GM18867 (cell line): ENCODE data around the gene REEP3.

ENCODE experiments used
- ATAC-seq: cut with Tn5 transposase; IDR thresholded peaks from one replicate; pipeline ENCODE4 v1.9.1; 2021; ENCODE audit warnings: mild to moderate bottlenecking, moderate library complexity; ENCODE audit not compliant: unreplicated experiment

Gene REEP3

DNA sequence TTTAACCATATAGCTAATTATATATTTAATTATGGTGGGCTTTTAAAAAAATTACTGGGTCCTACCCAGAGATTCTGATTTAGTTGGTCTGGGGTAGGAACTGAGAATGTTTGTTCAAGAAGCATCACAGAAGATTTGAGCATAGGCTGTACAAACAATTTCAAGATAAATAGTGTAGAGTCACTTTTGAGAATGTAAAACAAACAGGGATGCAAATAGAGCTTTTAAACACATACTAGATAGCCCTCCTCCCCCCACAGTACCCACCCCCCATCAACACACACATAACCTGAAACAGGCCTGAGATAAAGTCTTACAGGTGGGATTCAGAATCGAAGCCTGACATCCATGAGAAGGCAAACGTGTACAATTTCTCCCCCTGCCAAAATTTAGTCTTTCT lies 15.6 kb upstream of the REEP3 start:
- no peak for ATAC-seq

DNA sequence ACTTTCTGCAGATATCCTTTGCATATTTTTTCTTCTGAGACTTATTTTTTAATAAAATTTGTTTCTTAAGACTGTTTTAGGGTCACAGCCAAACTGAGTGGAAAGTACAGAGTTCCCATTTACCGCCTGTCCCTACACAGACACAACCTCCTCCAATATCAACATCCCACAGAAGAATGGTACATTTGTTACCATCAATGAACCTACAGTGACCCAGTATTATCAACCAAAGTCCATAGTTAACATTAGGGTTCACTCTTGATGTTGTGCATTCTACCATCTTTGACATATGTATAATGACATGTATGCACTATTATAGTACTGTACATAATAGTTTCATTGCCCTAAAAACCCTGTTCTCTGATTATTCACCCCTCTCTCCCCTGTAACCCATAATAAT lies 14.6 kb upstream of the REEP3 start:
- ATAC-seq, result no peak

DNA sequence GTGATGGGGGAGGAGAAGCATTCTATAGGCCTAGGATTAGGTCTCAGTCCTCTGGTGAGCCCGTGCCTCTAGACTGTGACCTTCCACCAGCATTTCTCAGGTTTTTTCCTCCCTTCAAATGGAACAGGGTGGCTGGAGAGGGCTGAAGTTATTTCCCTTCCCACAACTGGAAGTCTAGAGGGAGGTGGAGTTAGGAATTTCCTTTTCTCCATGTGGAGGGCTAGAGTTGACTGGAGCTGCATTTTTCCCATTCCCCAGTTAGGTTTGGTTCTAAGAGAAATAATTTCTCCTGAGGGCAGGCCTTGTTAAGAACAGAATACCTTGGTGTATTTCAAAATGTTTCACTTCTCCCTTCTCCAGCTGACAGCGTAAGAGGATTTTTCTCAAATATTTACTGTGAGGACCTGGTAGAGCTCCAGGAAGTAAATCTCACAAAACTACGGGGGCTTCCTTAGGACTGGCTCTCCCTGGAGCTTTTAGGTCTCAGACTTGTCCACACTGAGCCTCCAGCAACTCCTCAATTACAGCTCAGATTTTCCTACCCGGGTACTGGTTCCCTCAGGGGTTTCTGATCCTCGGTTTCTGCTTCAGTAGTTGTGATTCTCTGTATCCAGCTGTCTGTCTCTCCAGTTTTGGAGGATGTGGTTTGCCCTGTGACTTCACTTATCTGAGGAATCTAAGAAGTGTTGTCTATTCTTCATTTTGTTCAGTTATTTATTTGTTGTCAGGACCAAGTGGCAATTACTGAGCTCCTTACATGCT lies 6.0 kb upstream of the REEP3 start:
- ATAC-seq, result no peak

DNA sequence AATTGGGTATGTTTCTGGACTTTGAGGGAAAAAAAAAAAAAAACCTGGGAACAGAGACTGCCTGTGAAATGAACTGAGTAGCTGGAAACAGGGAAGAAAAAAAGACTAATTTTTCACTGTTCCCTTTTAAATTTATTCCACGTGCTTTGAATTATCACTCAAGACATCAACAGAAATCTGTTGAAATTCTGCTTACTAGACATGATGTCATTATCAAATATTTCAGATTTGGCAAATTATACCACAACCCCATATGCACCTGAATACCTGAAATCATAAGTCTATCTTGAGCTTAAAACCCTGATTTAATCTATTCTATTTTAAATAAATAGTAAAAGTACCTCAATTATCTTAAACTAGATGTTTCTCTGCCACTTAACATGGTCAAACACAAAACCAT lies 5.0 kb upstream of the REEP3 start:
- ATAC-seq, result no peak

DNA sequence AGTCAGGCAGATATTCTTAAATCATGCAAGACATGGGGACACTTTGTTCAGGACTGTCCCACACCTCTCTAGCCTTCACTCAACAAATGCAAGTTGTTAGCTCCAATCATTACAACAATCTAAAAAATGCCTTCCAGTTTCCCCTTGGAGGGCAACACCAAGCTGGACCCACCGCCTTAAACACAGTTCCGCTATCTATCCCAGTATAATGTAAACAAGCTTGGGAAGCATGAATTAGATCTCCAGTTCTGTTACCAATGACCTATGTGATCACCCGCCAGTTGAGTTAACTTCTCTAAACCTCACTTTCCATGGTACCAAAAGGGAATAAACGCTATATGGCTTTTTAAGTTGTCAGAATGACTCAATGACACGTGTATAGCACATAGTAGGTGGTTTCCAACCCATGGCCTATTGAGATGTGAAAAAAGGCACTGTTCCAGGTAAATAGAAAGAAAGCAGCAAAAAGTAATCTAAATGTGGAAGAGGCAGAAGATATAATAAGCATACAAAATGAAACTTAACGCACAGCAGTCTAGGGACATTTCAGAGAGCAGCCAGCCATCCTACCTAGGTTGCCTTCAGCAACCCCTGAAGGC lies 2.4 kb upstream of the REEP3 start:
- ATAC-seq, result no peak

DNA sequence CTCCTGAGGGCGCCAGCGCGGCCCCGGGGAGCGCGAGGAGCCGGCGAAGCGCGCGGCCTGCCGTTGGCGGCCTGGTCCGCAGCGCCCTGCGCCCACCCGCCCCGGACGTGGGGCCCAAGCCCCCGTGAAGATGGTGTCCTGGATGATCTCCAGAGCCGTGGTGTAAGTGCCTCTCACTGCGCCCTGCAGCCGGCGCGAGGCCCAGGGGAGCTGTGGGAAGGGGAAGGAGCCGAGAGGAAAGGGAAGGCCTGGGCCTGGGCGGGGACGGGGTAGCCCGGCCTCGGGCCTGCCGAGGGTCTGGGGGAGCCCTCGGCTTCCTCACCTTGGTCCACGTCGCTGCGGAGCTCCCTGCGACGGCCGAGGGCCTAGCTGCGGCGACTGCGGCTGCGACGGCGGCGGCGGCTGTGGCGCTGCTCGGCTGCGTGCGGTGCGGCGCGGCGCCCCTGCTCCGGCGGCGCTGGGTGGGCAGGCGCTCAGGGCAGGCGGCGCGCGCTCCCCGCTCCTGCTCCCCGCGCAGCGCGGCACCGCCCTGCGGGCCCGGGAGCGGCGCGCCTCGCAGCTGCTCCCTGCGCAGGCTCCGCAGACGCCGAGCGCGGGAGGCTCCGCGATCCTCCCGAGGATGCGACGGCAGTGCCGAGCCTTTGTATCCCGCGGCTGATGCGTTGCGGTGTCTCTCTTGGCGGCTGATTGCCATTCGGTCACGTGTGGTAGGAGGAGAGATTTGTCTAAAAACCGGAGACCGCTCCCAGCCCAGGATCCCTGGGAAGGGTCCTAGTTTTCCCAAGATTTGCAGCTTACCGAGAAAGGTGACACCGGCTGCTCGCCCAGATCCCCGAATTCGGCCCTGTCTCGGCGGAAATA lies 445 bp downstream of the REEP3 start:
- peak; percentile 73 for ATAC-seq

DNA sequence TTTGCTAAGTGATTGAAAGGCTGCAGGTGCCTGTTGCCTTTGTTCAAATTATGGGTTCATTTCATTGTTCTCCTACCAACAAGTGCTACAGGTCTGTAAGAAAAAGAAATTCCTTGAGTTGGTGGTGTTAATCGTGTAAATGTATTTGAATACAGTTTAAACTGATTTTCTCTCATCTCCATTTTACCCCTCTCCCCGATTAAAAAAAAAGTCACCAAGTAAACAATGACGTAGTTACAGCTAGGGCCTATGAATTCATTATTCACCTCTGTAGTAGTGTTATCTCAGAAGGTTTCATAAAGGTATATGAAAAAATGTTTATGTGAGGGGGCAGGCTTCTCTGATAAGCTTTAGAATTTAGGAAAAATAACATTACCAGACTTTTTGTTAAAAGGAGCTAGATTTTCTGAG lies 1.1 kb downstream of the REEP3 start:
- no peak for ATAC-seq

DNA sequence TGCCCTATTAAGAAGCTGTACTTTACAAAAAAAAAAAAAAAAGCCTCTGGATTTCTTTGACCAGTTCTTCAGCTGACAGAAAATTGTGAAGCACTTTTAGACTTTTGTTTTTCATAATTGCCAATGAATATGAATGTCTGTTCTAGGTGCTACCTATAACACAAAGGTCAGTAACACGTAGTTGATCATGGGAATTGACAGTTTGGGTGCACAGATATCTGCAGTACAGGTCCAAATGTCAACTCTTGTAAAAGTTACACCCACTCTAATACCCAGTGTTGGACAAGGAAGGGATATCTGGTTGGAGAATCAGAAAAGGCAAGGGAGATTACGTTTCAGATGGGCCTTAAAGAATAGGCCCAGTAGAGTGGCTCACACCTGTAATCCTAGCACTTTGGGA lies 1.8 kb downstream of the REEP3 start:
- no peak for ATAC-seq

DNA sequence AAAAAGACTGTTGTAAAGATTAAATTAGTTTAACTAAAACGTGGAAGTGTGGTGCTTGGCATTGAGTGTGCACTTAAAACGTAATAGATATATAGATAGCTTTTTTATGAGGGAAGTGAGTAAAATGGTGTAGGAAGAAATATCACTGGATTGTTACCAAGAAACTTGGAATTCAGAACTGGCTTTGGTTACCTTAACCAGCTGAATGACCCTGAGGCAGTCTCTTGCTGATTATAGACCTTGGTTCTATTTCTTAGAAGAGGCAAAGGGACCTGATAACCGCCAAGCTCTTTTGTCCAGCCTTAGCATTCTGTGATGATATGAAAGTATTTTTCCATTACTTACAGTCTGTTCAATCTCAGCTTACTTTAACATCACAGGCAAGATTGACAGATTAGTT lies 3.8 kb downstream of the REEP3 start:
- no peak for ATAC-seq

DNA sequence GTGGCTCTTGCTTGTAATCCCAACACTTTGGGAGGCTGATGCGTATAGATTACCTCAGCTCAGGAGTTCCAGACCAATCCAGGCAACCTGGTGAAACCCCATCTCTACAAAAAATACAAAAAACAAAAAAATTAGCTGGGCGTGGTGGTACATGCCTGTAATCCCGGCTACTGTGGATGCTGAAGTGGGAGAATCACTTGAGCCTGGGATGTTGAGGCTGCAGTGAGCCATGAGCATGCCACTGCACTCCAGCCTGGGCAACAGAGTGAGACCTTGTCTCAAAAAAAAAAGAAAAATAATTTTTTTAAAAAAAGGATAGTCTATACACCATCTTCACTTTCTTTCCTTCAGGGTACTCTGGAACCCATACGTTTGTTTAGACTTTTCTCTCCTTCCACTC lies 6.2 kb downstream of the REEP3 start:
- no peak for ATAC-seq

DNA sequence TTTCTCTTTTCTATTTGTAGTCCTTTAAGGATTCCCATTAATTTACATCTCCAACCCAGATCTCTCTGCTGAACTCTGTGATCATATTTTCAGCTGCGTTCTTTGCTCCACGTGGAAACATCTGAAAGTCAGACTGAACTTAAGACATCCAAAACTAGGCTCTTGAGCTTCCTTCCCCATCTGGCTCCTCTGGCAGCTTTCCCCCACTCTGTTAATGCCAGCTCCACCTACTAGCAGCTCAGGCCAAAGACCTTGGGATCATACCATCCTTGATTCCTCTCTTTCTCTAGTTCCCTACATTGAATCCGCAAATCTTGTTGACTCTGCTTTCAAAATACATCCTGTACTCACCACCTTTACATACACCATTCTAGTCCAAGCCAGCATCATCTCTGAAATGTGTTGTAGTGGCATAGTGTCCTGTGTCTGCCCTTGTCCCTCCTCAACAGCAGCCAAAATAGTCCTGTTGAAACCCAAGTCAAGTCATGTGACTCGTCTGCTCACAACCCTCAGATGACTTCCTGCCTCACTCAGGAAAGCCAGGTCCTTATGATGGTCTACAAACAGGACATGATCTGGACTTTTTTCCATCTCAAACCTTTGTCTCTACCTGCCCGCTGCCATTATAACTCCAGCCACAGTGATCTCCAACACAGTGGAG lies 7.0 kb downstream of the REEP3 start:
- no peak for ATAC-seq

DNA sequence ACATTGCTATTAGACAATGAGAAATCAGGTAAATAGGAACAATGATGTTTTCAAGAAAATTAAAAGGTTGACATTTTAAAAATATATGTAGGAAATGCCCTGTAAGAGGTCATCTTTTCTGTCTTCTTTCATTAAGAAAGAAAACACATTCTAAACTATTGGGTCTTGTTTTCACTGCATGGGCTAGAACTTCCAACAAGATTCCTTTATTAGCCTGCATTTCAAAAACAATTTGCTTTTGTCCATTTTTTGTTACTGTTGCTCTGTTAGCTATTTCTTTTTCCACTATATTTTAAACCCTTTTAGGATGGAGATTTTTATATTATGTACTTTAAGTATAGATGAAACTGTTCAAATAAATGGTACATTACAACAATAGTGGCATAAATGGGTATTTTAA lies 9.2 kb downstream of the REEP3 start:
- ATAC-seq, result no peak

DNA sequence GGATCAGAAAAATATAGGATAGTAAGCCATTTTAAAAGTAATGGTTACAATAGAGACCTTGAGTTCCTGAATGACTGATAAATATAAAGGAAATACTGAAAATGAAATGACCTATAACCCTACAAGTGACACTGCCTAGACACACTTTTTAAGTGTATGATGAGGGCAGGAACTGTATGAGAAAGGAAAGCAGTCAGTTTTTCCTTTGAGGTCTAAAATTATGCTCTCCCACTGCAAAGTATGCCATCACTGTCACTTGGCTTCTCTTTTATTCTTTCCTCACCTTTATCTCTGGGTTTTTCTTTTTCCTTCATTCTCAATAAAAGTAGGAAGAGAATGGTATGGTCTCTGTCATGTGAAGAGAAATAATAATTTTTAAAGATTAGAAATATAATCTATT lies 13.5 kb downstream of the REEP3 start:
- no peak for ATAC-seq

DNA sequence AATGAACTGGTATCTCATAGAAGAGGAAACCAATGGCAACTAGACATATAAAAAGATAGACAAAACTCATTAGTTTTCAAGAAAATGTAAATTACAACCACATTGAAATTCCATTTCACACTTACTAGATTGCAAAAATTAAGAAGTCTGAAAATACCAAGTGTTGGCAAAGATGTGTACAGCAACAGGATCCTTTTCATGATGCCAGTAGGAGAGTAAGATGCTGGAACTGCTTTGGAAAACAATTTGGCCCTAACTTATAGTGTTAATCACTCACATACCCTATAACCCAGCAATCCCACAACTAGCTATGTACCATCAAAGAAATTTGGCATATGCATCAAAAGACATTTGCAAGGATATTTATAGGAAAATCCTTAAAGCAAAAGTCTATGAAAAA lies 15.5 kb downstream of the REEP3 start:
- ATAC-seq, result no peak

DNA sequence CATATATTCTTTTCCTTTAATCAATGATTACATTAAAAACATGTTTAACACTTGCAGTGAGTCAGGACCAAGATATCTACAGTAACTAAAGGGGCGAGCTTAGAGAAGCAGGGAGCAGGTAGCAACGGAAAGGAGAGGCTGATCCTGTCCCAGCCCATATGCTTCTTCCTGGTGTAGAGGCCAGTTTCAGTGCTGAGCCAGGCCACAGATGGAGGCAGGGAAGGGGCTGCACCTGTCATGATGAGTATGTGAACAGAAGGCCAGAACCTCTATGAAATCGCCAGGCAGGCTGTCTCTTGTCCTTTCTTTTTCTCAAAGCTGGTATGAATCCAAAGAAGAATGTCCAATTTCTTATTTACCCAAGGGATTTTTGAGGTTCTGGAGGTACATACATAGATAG lies 16.3 kb downstream of the REEP3 start:
- no peak for ATAC-seq

DNA sequence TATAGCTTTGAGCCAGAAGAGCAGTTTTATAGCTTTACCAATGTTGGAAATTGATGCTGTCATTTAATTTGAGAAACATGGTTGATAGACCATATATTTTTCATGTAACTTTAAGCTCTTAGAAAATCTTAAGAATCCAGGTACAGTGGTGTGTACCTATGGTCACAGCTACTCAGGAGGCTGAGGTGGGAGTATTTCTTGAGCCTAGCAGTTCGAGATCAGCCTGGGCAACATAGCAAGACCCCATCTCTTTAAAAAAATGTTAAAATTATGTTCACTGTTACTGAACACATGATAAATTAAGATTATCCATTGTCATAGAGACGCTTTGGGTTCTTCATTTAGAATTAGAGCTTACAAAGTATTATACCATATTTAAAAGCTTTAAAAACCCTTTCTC lies 18.2 kb downstream of the REEP3 start:
- ATAC-seq, result no peak

DNA sequence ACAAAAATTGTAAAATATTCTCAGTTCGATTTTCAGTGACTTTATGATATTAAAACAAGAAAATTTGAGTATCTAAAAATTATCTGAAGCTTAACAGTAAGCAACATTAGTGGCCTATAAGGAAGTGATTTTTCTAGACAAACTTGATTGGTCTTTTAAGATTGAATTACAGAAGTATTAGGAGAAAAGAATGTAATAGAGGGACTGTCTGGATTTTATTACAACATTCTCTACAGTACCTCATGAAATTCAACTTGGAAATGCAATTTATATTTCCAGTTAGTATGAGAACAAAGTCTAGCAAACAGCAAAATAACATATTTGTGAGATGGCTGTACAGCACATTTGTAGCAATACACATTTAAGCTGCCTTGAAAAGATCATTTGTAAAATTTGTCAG lies 18.8 kb downstream of the REEP3 start:
- ATAC-seq, result no peak

DNA sequence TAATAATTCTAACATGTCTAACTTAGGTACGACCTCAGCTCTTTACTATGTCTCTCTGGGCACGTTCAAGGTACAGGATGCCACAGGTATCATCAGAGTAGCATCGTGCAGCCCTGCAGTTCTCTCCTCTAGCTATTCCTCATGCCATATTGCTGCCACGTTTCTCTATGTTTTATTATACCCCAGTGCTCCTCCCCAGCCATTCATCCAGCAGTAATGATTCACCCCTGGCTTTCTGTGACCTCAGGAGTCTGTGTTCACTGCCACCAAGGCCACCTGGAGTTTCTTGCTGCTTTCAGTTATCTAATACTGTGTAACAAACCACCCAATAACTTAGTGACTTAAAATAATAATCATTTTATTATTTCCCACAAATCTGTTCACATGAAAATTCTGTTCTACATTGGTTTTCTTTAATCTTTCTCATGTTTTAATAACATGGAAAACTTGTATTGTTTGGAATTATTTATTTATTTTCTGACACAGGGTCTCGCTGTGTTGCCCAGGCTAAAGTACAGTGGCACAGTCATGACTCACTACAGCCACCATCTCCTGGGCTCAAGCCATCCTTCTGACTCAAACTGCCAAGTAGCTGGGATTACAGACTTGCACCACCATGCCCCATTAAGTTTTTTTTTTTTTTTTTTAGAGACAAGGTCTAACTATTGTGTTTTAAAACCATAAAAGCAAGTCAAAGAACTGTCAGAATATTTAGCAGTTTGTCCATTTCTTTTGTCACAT lies 21.8 kb downstream of the REEP3 start:
- ATAC-seq, result no peak

DNA sequence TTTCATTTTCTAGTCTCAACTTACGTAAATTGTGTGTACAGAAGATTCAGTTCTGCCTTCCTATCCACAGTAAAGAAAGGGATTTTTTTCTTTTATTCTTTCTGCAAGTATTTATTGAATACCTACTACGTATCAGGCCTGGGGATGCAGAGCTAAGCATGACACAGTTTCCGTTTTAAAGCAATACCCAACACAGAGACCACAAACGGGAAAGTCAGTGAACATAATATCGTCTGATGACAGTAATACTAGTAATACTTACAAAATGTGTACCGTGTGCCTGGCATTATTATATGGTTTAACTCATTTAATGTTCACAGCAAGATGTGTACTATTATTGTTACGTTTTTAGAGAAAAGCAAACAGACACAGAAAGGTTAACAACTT lies 22.4 kb downstream of the REEP3 start:
- no peak for ATAC-seq

DNA sequence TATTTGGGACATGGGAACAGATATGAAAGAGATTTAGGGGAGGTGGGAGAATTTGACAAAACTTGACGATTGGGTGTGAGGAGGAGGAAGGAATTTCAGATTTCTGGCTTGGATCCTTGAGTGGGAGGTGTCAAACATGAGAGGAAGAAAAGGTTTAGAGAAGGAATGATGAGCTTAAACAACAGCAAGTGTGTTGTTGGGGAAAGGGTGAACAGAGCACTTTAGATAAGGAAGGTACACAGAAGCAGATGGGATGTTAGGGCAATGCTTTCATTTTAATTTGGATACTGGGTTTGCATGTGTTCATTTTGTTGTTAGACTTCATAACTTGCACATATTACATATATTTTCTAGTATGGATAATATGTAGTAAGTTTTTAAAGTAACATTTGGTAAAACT lies 23.2 kb downstream of the REEP3 start:
- ATAC-seq, result no peak
